GM21447 (cell line): ENCODE data around the gene PALS1.
A peak's percentile ranks its signal among the peaks of the same experiment; 100 is the strongest.

Experiments
- ATAC-seq: cut with Tn5 transposase; IDR thresholded peaks from one replicate; pipeline ENCODE4 v1.9.1; 2021; ENCODE audit not compliant: unreplicated experiment

Gene PALS1

GRCh38 chr14:67241411-67242167 lies at the start of gene PALS1:
PALS1 (plus strand) TSS chr14:67241435; CDS start chr14:67279171, 37,736 bp downstream.
- ATAC-seq, result peak; percentile 42

- ATAC-seq, result no peak
These were observed 49.4 kb upstream of the PALS1 start for GRCh38 chr14:67191768-67192290.

- ATAC-seq, result no peak
These were observed 48.9 kb upstream of the PALS1 start for GRCh38 chr14:67192366-67192765.

- no peak for ATAC-seq
These were observed 46.0 kb upstream of the PALS1 start for GRCh38 chr14:67195279-67195678.

- ATAC-seq, result no peak
These were observed 42.2 kb upstream of the PALS1 start for GRCh38 chr14:67199016-67199415.

- ATAC-seq, result no peak
These were observed 33.4 kb upstream of the PALS1 start for GRCh38 chr14:67207810-67208209.

GRCh38 chr14:67218126-67218525 lies 23.1 kb upstream of the PALS1 start:
- no peak for ATAC-seq

GRCh38 chr14:67221248-67221981 lies 19.8 kb upstream of the PALS1 start:
- no peak for ATAC-seq

- ATAC-seq, result no peak
These were observed 19.3 kb upstream of the PALS1 start for GRCh38 chr14:67221982-67222328.

GRCh38 chr14:67225523-67225922 lies 15.7 kb upstream of the PALS1 start:
- no peak for ATAC-seq

GRCh38 chr14:67228325-67228984 lies 12.8 kb upstream of the PALS1 start:
- ATAC-seq, result no peak

GRCh38 chr14:67232066-67232465 lies 9.2 kb upstream of the PALS1 start:
- ATAC-seq, result no peak

- no peak for ATAC-seq
These were observed 8.6 kb upstream of the PALS1 start for GRCh38 chr14:67232621-67233020.

- ATAC-seq, result no peak
These were observed 3.6 kb upstream of the PALS1 start for GRCh38 chr14:67237591-67237990.

GRCh38 chr14:67239582-67239981 lies 1.7 kb upstream of the PALS1 start:
- no peak for ATAC-seq

- peak; percentile 26 for ATAC-seq
These were observed 885 bp upstream of the PALS1 start for GRCh38 chr14:67240168-67240932.

GRCh38 chr14:67240978-67241410 lies 241 bp upstream of the PALS1 start:
- ATAC-seq, result peak; percentile 85

- no peak for ATAC-seq
These were observed 859 bp downstream of the PALS1 start for GRCh38 chr14:67242168-67242420.

GRCh38 chr14:67245104-67245503 lies 3.9 kb downstream of the PALS1 start:
- ATAC-seq, result no peak

- ATAC-seq, result no peak
These were observed 10.5 kb downstream of the PALS1 start for GRCh38 chr14:67251573-67252226.
